Stimulated activated CD4-positive, alpha-beta T cell treated with anti-CD3 and anti-CD28 coated beads, Interleukin-1b, Interleukin-23, amount 100 ng/mL, for 24 hours (primary cell): ENCODE results near the gene SLC6A4.
"Not testable (repeated sequence)": the region's sequence is repeated elsewhere in the genome, so short reads cannot be mapped to it uniquely, and the experiment has no call there.

Experiments used
- DNase-seq, 4 experiments: peaks; one replicate each; pipeline ENCODE4 v3.0.0-alpha.2; 2020; ENCODE audit warnings: low read depth in 4 of 4, low spot score in 1 of 4

Gene SLC6A4

GRCh38 chr17:30238387-30239088 is 3.0 kb upstream of the SLC6A4 start:
- no peak for DNase-seq

GRCh38 chr17:30238003-30238344 is 2.5 kb upstream of the SLC6A4 start:
- DNase-seq = no peak

GRCh38 chr17:30237296-30238002 is 2.0 kb upstream of the SLC6A4 start:
- no peak for DNase-seq

GRCh38 chr17:30236766-30237165 is 1.3 kb upstream of the SLC6A4 start:
- DNase-seq = peak in 1 of 4 experiments; percentile 7

- DNase-seq = no peak
Observed at GRCh38 chr17:30236297-30236624, 764 bp upstream of the SLC6A4 start.

- no peak for DNase-seq
Observed at GRCh38 chr17:30234964-30235363, 533 bp downstream of the SLC6A4 start.

GRCh38 chr17:30234296-30234695 is 1.2 kb downstream of the SLC6A4 start:
- no peak for DNase-seq

- DNase-seq = no peak
Observed at GRCh38 chr17:30232824-30233427, 2.6 kb downstream of the SLC6A4 start.

- no peak for DNase-seq
Observed at GRCh38 chr17:30232015-30232823, 3.3 kb downstream of the SLC6A4 start.

- DNase-seq = no peak
Observed at GRCh38 chr17:30230596-30231125, 4.8 kb downstream of the SLC6A4 start.

GRCh38 chr17:30230009-30230408 is 5.5 kb downstream of the SLC6A4 start:
- not testable (repeated sequence) for DNase-seq

GRCh38 chr17:30229012-30229411 is 6.5 kb downstream of the SLC6A4 start:
- no peak for DNase-seq

GRCh38 chr17:30228011-30228410 is 7.5 kb downstream of the SLC6A4 start:
- no peak for DNase-seq

GRCh38 chr17:30226878-30227277 is 8.6 kb downstream of the SLC6A4 start:
- no peak for DNase-seq

- no peak for DNase-seq
Observed at GRCh38 chr17:30225919-30226553, 9.5 kb downstream of the SLC6A4 start.

GRCh38 chr17:30225112-30225511 is 10.4 kb downstream of the SLC6A4 start:
- DNase-seq = no peak

GRCh38 chr17:30224419-30224960 is 11.0 kb downstream of the SLC6A4 start:
- no peak for DNase-seq

- DNase-seq = no peak
Observed at GRCh38 chr17:30222721-30223175, 12.7 kb downstream of the SLC6A4 start.

GRCh38 chr17:30222251-30222650 is 13.2 kb downstream of the SLC6A4 start:
- DNase-seq = no peak

GRCh38 chr17:30221346-30221745 is 14.2 kb downstream of the SLC6A4 start:
- no peak for DNase-seq

- no peak for DNase-seq
Observed at GRCh38 chr17:30220414-30220813, 15.1 kb downstream of the SLC6A4 start.
